ENCODE measurements around the gene CBR3.
"Not testable (repeated sequence)": the region's sequence is repeated elsewhere in the genome, so short reads cannot be mapped to it uniquely, and the experiment has no call there.

Gene CBR3

GRCh38 chr21:36120304-36120888 lies 14.5 kb upstream of the CBR3 start:
- no peak for DNase-seq (ENCODE audit: low spot score)

DNA sequence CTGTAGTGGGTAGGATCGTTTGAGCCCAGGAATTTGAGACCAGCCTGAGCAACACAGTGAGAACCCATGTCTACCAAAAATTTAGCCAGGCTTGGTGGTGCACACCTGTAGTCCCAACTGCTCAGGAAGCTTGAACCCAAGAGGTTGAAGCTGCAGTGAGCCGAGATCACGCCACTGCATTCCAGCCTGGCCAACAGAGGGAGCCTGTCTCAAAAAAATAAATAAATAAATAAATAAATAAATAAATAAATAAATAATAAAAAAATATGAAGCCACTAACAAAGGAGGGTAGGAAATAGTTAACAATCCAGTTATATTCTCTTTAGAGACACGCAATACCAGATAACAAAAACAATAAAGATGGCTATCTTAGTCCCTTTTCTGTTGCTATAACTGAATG lies 11.9 kb upstream of the CBR3 start:
- DNase-seq (ENCODE audit: low spot score), result no peak

- DNase-seq (ENCODE audit: low spot score), result no peak
Observed at GRCh38 chr21:36124395-36124794, 10.5 kb upstream of the CBR3 start.

DNA sequence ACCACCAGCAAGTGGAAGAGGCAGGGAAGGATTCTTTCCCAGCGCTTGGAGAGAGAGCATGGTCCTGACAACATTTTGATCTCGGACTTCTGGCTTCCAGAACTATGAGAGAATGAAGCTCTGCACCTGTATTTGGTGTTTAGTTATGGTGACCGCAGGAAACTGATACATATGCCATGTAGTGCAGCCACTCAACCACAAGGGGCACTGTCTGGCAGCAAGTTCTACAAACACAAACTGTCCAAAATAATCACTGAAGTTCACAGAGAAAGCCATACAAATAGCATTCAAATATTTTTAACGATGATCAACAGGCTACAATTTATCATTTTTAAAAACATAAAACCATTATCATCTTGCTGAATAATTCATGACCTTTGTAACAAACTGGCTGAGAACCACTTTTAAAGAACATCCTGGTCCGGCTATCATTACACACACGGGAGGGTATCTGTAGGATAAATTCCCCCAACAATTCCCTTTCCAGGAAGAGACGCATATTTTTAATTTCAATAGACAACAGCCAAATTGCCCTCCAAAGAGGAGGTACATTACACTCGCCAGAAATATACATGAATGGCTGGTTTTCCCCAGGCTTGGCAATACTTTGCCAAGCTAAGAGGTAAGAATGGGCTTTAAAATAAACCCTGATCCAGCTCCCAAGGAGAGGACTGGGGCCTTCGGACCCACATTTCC lies 9.2 kb upstream of the CBR3 start:
- DNase-seq (ENCODE audit: low spot score), result peak; percentile 65

- no peak for DNase-seq (ENCODE audit: low spot score)
Observed at GRCh38 chr21:36126208-36126565, 8.7 kb upstream of the CBR3 start.

- no peak for DNase-seq (ENCODE audit: low spot score)
Observed at GRCh38 chr21:36126621-36127110, 8.2 kb upstream of the CBR3 start.

- DNase-seq (ENCODE audit: low spot score), result no peak
Observed at GRCh38 chr21:36127250-36127904, 7.5 kb upstream of the CBR3 start.

- no peak for DNase-seq (ENCODE audit: low spot score)
Observed at GRCh38 chr21:36127977-36128376, 6.9 kb upstream of the CBR3 start.

DNA sequence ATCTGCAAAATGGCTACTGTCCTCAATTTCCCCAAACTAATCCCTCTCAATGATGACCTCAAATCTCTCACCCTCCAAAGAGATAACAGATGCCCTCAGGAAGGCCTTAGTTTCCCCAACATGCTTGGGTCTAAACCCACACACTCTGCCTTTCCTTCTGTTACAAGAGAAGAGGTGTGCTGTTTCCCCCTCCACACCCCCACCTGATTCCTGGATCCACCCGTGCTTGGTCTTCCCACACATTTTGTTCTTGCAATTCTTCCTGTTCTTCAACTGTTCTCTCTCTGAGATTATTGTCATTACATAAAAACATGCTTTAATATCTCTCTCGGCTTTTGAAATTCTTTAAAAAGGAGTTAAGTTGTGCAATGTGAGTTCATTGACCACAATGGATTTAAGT lies 5.7 kb upstream of the CBR3 start:
- DNase-seq (ENCODE audit: low spot score), result no peak

DNA sequence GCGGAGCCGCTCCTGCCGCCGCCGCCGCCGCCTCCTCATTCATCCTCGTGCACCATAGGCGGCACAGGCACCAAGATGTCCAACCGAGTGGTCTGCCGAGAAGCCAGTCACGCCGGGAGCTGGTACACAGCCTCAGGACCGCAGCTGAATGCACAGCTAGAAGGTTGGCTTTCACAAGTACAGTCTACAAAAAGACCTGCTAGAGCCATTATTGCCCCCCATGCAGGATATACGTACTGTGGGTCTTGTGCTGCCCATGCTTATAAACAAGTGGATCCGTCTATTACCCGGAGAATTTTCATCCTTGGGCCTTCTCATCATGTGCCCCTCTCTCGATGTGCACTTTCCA lies 4.5 kb upstream of the CBR3 start:
- DNase-seq (ENCODE audit: low spot score), result not testable (repeated sequence)

GRCh38 chr21:36130839-36131238 lies 4.0 kb upstream of the CBR3 start:
- not testable (repeated sequence) for DNase-seq (ENCODE audit: low spot score)

GRCh38 chr21:36132696-36133095 lies 2.2 kb upstream of the CBR3 start:
- DNase-seq (ENCODE audit: low spot score), result no peak

GRCh38 chr21:36135391-36136102 lies 668 bp downstream of the CBR3 start:
- peak; percentile 64 for DNase-seq (ENCODE audit: low spot score)

GRCh38 chr21:36139791-36140190 lies 4.9 kb downstream of the CBR3 start:
- DNase-seq (ENCODE audit: low spot score), result not testable (repeated sequence)

GRCh38 chr21:36141513-36141925 lies 6.6 kb downstream of the CBR3 start:
- peak; percentile 95 for DNase-seq (ENCODE audit: low spot score)

DNA sequence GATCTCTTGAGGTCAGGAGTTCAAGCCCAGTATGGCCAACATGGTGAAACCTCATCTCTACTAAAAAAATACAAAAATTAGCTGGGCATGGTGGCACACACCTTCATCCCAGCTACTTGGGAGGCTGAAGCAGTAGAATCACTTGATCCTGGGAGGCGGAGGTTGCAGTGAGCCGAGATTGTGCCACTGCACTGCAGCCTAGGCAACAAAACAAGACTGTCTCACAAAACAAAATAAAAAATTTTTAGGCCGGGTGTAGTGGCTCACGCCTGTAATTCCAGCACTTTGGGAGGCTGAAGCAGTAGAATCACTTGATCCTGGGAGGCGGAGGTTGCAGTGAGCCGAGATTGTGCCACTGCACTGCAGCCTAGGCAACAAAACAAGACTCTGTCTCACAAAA lies 9.4 kb downstream of the CBR3 start:
- DNase-seq (ENCODE audit: low spot score), result not testable (repeated sequence)

- DNase-seq (ENCODE audit: low spot score), result peak; percentile 44
Observed at GRCh38 chr21:36145259-36145658, 10.4 kb downstream of the CBR3 start.

DNA sequence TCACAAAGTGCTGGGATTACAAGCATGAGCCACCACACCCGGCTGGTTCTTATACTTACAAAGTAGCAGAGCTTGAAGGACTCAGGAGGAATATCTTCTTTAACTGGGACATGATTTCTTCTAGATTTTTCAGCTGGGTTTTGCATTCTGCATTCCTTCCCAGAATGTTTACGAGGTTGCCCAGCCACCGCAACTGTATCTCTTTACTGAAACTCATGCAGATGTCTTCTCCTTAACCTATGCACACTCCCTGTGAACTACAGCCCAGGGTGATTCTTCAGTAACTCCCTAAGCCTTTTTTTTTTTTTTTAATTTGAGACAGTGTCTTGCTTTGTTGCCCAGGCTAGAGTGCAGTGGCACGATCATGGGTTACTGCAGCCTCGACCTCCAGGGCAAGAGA lies 13.0 kb downstream of the CBR3 start:
- DNase-seq (ENCODE audit: low spot score), result no peak

- DNase-seq (ENCODE audit: low spot score), result no peak
Observed at GRCh38 chr21:36148886-36149285, 14.0 kb downstream of the CBR3 start.

DNA sequence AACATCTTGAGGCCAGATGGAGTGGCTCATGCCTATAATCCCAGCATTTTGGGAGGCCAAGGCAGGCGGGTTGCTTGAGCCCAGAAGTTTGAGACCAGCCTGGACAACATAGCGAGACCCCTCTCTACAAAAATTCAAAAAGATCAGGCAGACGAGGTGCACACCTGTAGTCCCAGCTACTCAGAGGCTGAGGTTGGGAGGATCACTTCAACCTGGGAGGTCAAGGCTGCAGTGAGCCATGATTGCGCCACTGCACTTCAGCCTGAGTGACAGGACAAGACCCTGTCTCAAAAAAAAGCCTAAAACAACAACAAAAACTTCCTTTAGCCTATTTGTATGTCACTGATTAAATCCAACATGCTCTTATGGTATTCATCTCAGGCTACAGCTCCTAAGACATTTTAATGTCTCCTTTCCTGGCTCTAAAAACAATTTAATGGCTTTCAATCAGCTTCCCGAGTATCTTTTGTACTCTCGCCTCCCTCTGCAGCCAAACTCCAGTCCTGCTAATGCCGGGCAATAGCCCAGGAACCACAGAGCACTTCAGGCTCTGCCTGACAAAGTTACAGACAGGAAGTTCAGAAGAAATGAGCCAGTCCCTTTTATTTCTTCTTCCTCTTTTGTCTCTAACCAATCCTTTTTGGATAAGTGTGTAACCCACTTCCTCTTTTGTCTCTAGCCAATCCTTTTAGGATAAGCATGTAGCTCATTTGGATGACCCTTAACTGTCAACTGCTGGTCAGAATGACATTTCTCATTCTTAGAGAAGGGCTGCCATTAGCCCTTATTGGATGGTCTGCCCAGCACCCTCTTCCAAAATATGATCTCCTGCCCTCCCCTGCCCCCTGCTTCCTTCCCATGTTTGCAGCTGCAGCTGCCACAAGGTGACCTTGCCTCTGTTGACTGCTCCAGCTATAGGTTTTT lies 15.2 kb downstream of the CBR3 start:
- no peak for DNase-seq (ENCODE audit: low spot score)

DNA sequence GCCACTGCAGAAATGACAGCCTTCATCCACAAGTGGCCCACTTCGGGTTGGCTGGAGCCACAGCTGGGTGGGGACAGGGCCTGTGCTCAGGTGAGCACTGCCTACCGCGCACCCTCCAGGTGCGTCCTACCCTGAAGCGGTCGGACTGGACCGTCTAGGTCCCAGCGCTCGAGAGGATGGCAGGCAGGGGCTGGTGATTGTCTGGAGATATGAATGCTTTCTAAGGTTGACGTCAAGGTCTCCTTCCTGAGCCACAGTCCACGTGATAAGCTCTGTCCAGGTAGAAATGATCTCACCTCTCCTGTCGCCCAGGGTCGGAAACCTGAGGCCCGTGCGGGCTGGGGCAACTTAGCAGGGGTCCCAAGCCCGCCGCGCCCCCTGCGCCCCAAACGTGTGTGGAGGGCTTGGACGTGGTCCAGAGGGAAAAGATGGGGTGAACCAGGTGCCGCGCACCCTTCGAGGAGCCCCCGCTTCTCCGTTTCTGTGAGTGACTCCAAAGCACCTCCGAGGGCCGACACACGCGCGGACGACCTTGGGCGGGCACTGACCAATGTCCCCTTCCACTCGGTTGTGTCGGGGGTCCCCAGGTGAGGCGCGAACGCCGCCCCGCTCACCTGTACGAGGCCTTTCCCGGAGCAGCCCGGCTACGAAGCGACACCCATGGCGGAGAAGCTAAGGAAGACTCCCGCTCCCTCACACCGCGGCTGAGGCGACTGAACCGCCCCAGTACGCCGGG lies 20.9 kb downstream of the CBR3 start:
- no peak for DNase-seq (ENCODE audit: low spot score)
